ENCODE measurements around the gene CDH20. TPM values are rescaled to one million over a fixed set of nuclear protein-coding genes. Genes with fewer than 3 reads are reported as not detected.

Gene CDH20
- total and polyA plus RNA-seq, 2 of the 13 experiments (the other 11 are each of a cell fraction or from before 2014, with no cell fraction given) = not detected

DNA sequence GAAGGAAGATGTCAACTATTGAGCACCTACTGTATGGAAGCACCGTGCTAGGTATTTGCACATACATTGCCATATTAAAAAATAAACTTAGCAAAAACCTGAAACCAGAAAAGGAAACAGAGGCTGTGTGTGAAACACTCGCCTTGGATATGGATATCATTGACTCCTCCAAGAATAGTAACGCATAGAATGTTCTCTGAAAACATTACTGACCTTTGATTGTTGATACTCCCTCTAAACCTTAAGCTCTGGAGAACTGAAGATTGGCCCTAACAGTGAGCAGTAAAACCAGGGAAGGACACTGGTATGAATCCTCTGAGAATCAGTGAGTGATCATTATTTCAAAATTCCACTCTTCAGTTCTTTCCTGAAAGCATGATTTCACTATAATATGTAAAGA is 236.8 kb downstream of the CDH20 start:
- in situ Hi-C loops (cut with HindIII; ENCODE audit: extremely low pct_ligation_motif_present, low pct_unique_long_range_greater_than_20kb) (no loop called here), intact Hi-C loops (cut with micrococcal nuclease; ENCODE audit: unreplicated experiment) (no loop called here)
- no TSS peak for BruUV-seq (replicated peaks)
- H3K4me1 ChIP-seq (ENCODE audit: insufficient read depth, low read length) = no peaks in the 10 kb centered on the region
- no peak overlapping the region for H3K4me2 ChIP-seq (ENCODE audit: low read depth, low read length)
- ChIA-PET CTCF (ENCODE audit: low intra/inter-chr PET ratio, low total read pairs) (no interaction called here), POLR2A (no interaction called here)
- H3K9ac ChIP-seq (ENCODE audit: insufficient read depth, low read depth, low read length) = no peak overlapping the region
- TF ChIP-seq, protein P1, sequence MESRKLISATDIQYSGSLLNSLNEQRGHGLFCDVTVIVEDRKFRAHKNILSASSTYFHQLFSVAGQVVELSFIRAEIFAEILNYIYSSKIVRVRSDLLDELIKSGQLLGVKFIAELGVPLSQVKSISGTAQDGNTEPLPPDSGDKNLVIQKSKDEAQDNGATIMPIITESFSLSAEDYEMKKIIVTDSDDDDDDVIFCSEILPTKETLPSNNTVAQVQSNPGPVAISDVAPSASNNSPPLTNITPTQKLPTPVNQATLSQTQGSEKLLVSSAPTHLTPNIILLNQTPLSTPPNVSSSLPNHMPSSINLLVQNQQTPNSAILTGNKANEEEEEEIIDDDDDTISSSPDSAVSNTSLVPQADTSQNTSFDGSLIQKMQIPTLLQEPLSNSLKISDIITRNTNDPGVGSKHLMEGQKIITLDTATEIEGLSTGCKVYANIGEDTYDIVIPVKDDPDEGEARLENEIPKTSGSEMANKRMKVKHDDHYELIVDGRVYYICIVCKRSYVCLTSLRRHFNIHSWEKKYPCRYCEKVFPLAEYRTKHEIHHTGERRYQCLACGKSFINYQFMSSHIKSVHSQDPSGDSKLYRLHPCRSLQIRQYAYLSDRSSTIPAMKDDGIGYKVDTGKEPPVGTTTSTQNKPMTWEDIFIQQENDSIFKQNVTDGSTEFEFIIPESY (CRISPR knock-in tag; IDR thresholded peaks at IDR 0.05) = no peak
- TF ChIP-seq ZNF788 (CRISPR knock-in tag; IDR thresholded peaks at IDR 0.05; ENCODE audit: borderline replicate concordance) (no peak), ATM (IDR thresholded peaks at IDR 0.05; ENCODE audit: borderline replicate concordance) (no peak), ETV5 (CRISPR knock-in tag; IDR thresholded peaks at IDR 0.05; ENCODE audit: borderline replicate concordance) (no peak), PRMT3 (CRISPR knock-in tag; IDR thresholded peaks at IDR 0.05; ENCODE audit: borderline replicate concordance, low read depth) (no peak), JARID2 (CRISPR knock-in tag; IDR thresholded peaks at IDR 0.05; ENCODE audit: insufficient replicate concordance) (no peak), ZFY (CRISPR knock-in tag; IDR thresholded peaks at IDR 0.05) (no peak), ZNF235 (CRISPR knock-in tag; IDR thresholded peaks at IDR 0.05; ENCODE audit: borderline replicate concordance) (no peak), ZNF766 (CRISPR knock-in tag; IDR thresholded peaks at IDR 0.05; ENCODE audit: borderline replicate concordance) (no peak), PAWR (CRISPR knock-in tag; IDR thresholded peaks at IDR 0.05; ENCODE audit: borderline replicate concordance) (no peak), MXI1 (IDR thresholded peaks at IDR 0.05; ENCODE audit: borderline replicate concordance, low read depth, low read length) (no peak), RCOR2 (CRISPR knock-in tag; IDR thresholded peaks at IDR 0.05) (no peak), MXD4 (CRISPR knock-in tag; IDR thresholded peaks at IDR 0.05) (no peak), RXRA (CRISPR knock-in tag; IDR thresholded peaks at IDR 0.05) (no peak)
- TF ChIP-seq, protein P2, sequence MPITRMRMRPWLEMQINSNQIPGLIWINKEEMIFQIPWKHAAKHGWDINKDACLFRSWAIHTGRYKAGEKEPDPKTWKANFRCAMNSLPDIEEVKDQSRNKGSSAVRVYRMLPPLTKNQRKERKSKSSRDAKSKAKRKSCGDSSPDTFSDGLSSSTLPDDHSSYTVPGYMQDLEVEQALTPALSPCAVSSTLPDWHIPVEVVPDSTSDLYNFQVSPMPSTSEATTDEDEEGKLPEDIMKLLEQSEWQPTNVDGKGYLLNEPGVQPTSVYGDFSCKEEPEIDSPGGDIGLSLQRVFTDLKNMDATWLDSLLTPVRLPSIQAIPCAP (CRISPR knock-in tag; IDR thresholded peaks at IDR 0.05; ENCODE audit: low read depth) = no peak
- TF ChIP-seq, protein P3, sequence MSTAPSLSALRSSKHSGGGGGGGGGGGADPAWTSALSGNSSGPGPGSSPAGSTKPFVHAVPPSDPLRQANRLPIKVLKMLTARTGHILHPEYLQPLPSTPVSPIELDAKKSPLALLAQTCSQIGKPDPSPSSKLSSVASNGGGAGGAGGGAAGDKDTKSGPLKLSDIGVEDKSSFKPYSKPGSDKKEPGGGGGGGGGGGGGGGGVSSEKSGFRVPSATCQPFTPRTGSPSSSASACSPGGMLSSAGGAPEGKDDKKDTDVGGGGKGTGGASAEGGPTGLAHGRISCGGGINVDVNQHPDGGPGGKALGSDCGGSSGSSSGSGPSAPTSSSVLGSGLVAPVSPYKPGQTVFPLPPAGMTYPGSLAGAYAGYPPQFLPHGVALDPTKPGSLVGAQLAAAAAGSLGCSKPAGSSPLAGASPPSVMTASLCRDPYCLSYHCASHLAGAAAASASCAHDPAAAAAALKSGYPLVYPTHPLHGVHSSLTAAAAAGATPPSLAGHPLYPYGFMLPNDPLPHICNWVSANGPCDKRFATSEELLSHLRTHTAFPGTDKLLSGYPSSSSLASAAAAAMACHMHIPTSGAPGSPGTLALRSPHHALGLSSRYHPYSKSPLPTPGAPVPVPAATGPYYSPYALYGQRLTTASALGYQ (CRISPR knock-in tag; IDR thresholded peaks at IDR 0.05) = no peak
- TF ChIP-seq, protein P4, sequence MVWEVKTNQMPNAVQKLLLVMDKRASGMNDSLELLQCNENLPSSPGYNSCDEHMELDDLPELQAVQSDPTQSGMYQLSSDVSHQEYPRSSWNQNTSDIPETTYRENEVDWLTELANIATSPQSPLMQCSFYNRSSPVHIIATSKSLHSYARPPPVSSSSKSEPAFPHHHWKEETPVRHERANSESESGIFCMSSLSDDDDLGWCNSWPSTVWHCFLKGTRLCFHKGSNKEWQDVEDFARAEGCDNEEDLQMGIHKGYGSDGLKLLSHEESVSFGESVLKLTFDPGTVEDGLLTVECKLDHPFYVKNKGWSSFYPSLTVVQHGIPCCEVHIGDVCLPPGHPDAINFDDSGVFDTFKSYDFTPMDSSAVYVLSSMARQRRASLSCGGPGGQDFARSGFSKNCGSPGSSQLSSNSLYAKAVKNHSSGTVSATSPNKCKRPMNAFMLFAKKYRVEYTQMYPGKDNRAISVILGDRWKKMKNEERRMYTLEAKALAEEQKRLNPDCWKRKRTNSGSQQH (CRISPR knock-in tag; IDR thresholded peaks at IDR 0.05; ENCODE audit: low read depth) = no peak
- WGBS (ENCODE audit: low lambda C conversion rate) = 11% methylated on average over 3 of the region's 3 CpGs
- DNase-seq (ENCODE audit: low spot score) = no peak
- H2AFZ ChIP-seq (ENCODE audit: low read length) = no peak overlapping the region
- H3K27me3 ChIP-seq (ENCODE audit: control insufficient read depth in 1 of 2, insufficient read depth in 2 of 2, low read length in 2 of 2) = no peaks in the 10 kb centered on the region
- no peaks in the 10 kb centered on the region for H3K79me2 ChIP-seq (ENCODE audit: insufficient read depth, low read length)
- no peaks in the 10 kb centered on the region for H3K9me3 ChIP-seq (ENCODE audit: low read length)
- H4K20me1 ChIP-seq (ENCODE audit: insufficient read depth, low read length) = no peaks in the 10 kb centered on the region
- no peaks in the 10 kb centered on the region for H3K36me3 ChIP-seq (replicated peaks in 1 of 2; ENCODE audit: control insufficient read depth in 1 of 2, insufficient read depth in 2 of 2, low read length in 2 of 2)
- H3K4me3 ChIP-seq (replicated peaks in 1 of 3; ENCODE audit: insufficient read depth in 1 of 3, low read depth in 2 of 3, low read length in 3 of 3) = no peak overlapping the region
- no peak for FAIRE-seq
- no peak for ATAC-seq
- H3K27ac ChIP-seq (ENCODE audit: extremely low read length, insufficient read depth, low read length) = no peak overlapping the region
